ENCODE results near the gene IL3RA. TPM values are rescaled to one million over a fixed set of nuclear protein-coding genes. Genes with fewer than 3 reads are reported as not detected.
"Not testable (repeated sequence)": the region's sequence is repeated elsewhere in the genome, so short reads cannot be mapped to it uniquely, and the experiment has no call there.

The IL3RA gene
- polyA plus RNA-seq, 1 donor from 2014 or later: 0.66 TPM

- Mint-ChIP-seq H3K27ac (peak overlapping the region in 2 of 3 donors; percentile 46 to 78), H3K27me3 (no peaks in the 10 kb centered on the region), H3K36me3 (peaks cover 7% of the 10 kb centered on the region), H3K4me3 (no peak overlapping the region), H3K4me1 (peaks cover 0 to 2% (median 0%) of the 10 kb centered on the region in 3 donors), H3K9me3 (no peaks in the 10 kb centered on the region)
Measured at GRCh38 chrX:1412551-1413161, 76.1 kb downstream of the IL3RA start.

DNA sequence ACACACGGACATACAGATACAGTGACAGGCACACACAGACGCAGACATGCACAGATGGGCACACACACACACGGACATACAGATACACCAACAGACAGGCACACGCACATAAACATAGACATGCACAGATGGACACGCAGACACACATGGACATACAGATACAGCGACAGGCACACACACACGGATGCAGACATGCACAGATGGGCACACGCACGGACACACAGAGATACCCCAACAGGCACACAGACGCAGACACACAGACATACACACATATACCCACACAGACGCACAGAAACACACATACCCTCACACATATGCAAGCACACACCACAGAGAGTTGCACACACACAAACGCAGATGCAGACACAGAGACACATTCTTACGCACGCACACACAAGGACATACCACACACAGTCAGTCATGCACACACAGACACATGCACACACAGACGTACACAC is 79.8 kb downstream of the IL3RA start:
- Mint-ChIP-seq H3K27ac (no peak overlapping the region), H3K4me1 (peaks cover 0 to 5% (median 0%) of the 10 kb centered on the region in 3 donors), H3K4me3 (no peak overlapping the region), H3K9me3 (peaks cover 0 to 3% (median 0%) of the 10 kb centered on the region in 3 donors), H3K36me3 (peaks cover 12% of the 10 kb centered on the region), H3K27me3 (no peaks in the 10 kb centered on the region)

DNA sequence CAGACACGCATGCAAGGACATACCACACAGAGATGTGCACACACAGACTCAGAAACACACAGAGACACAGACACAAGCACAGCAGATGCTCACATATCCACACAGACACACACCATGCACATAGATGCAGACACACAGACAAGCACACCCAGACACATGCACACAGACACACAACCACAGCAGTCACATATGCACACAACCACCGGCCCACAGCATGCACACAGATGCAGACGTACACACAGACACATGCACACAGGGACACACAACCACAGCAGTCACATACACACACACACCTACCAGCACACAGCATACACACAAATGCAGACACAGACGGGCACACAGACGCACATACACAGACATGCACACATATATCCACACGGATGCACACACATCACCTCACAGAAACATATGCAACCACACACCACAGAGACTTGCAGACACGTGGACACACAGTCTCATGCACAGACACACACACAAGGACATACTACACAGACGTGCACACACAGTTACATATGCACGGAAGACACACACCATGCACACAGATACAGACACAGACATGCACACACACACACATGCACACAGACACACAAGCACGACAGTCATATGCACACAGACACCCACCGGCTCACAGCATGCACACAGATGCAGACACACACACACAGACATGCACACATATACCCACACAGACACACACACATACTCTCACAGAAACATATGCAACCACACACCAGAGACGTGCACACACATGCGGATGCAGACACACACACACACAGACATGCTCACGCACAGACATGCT is 80.6 kb downstream of the IL3RA start:
- no peaks in the 10 kb centered on the region for H3K27me3 Mint-ChIP-seq
- no peak overlapping the region for H3K27ac Mint-ChIP-seq
- H3K4me3 Mint-ChIP-seq: no peak overlapping the region
- H3K9me3 Mint-ChIP-seq: peaks cover 0 to 3% (median 3%) of the 10 kb centered on the region in 3 donors
- peaks cover 16% of the 10 kb centered on the region for H3K36me3 Mint-ChIP-seq
- peaks cover 0 to 5% (median 0%) of the 10 kb centered on the region in 3 donors for H3K4me1 Mint-ChIP-seq

DNA sequence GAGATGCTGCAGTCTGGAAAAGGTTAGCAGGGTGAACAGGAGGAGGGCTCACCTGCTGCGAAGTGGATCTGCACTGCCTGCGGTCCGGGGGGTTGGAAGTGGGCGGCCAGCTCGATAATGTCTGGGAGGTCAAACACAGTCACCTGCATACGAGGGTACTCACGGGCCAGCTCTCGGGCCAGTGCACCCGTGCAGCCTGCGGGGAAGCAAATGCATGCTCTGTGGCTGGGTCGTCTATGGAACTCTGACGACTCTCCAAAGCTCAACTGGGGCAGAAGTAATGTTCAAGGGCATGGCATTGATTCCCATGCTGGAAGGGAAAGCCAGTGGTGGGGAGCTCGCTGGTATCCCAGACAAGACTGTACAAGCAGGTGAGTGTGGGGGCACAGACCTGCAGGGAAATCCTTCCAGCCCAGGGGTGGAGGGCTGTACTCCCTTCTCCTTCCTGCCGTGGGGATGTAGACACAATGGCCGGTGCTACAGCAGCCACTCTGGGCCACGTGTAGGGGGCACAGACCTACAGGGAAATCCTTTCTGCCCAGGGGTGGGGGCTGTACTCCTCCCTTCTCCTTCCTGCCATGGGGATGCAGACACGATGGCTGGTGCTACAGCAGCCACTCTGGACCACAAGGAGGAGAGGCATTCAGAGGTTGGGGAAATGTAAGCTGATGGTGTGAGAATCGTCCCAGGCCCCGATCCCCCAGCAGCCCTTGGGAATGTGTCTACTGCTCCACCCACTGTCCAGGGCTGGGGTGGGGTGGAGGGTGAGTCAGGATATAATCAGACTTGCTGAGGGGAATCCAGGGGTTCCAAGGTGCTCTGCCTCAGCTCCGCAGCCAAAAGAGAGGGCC is 81.6 kb downstream of the IL3RA start:
- Mint-ChIP-seq H3K27me3 (no peaks in the 10 kb centered on the region), H3K4me1 (peaks cover 0 to 5% (median 0%) of the 10 kb centered on the region in 3 donors), H3K9me3 (peaks cover 0 to 3% (median 3%) of the 10 kb centered on the region in 3 donors), H3K36me3 (peaks cover 16% of the 10 kb centered on the region), H3K27ac (peak overlapping the region in 1 of 3 donors; percentile 10), H3K4me3 (no peak overlapping the region)

GRCh38 chrX:1418901-1419544 is 82.4 kb downstream of the IL3RA start:
- peaks cover 13% of the 10 kb centered on the region for H3K36me3 Mint-ChIP-seq
- H3K27ac Mint-ChIP-seq: peak overlapping the region in 1 of 3 donors; percentile 10
- peaks cover 0 to 4% (median 0%) of the 10 kb centered on the region in 3 donors for H3K4me1 Mint-ChIP-seq
- no peaks in the 10 kb centered on the region for H3K27me3 Mint-ChIP-seq
- H3K9me3 Mint-ChIP-seq: peaks cover 0 to 3% (median 3%) of the 10 kb centered on the region in 3 donors
- H3K4me3 Mint-ChIP-seq: no peak overlapping the region

- Mint-ChIP-seq H3K4me1 (peaks cover 0 to 4% (median 0%) of the 10 kb centered on the region in 3 donors), H3K27ac (peak overlapping the region in 1 of 3 donors; percentile 30), H3K4me3 (peak overlapping the region in 1 of 4 donors; percentile 48), H3K9me3 (peaks cover 0 to 4% (median 3%) of the 10 kb centered on the region in 3 donors), H3K36me3 (peaks cover 11% of the 10 kb centered on the region), H3K27me3 (no peaks in the 10 kb centered on the region)
Measured at GRCh38 chrX:1419545-1420355, 83.2 kb downstream of the IL3RA start.

- Mint-ChIP-seq H3K27me3 (no peaks in the 10 kb centered on the region), H3K4me1 (peaks cover 0 to 4% (median 0%) of the 10 kb centered on the region in 3 donors), H3K27ac (peak overlapping the region in 1 of 3 donors; percentile 30), H3K4me3 (no peak overlapping the region), H3K9me3 (peaks cover 0 to 4% (median 3%) of the 10 kb centered on the region in 3 donors), H3K36me3 (peaks cover 11% of the 10 kb centered on the region)
Measured at GRCh38 chrX:1420371-1420770, 83.8 kb downstream of the IL3RA start.

GRCh38 chrX:1421433-1422134 is 85.0 kb downstream of the IL3RA start:
- H3K4me3 Mint-ChIP-seq: no peak overlapping the region
- H3K9me3 Mint-ChIP-seq: peaks cover 0 to 4% (median 3%) of the 10 kb centered on the region in 3 donors
- peaks cover 11% of the 10 kb centered on the region for H3K36me3 Mint-ChIP-seq
- H3K27ac Mint-ChIP-seq: no peak overlapping the region
- peaks cover 0 to 4% (median 0%) of the 10 kb centered on the region in 3 donors for H3K4me1 Mint-ChIP-seq
- no peaks in the 10 kb centered on the region for H3K27me3 Mint-ChIP-seq

DNA sequence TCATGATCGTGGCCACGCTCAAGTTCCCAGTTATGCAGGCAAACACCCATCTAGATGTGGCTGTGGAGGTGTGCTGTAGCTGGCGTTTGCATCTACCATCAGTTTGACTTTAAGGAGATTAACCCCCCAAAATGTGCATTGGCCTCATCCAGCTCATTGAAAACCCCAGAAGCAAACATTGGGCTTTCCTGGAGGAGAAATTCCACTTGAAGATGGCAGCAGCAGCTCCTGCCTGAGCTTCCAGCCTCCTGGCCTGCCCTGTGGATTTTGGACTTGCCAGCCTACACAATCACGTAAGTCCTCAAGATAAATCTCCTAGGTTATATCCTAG is 85.5 kb downstream of the IL3RA start:
- peaks cover 0 to 4% (median 3%) of the 10 kb centered on the region in 3 donors for H3K9me3 Mint-ChIP-seq
- no peaks in the 10 kb centered on the region for H3K27me3 Mint-ChIP-seq
- H3K36me3 Mint-ChIP-seq: peaks cover 11% of the 10 kb centered on the region
- no peak overlapping the region for H3K4me3 Mint-ChIP-seq
- H3K27ac Mint-ChIP-seq: no peak overlapping the region
- H3K4me1 Mint-ChIP-seq: peaks cover 0 to 4% (median 0%) of the 10 kb centered on the region in 3 donors

- H3K27ac Mint-ChIP-seq: peak overlapping the region in 1 of 3 donors; percentile 67
- H3K36me3 Mint-ChIP-seq: peaks cover 11% of the 10 kb centered on the region
- H3K4me3 Mint-ChIP-seq: peak overlapping the region in 1 of 4 donors; percentile 27
- no peaks in the 10 kb centered on the region for H3K27me3 Mint-ChIP-seq
- H3K9me3 Mint-ChIP-seq: peaks cover 0 to 4% (median 3%) of the 10 kb centered on the region in 3 donors
- H3K4me1 Mint-ChIP-seq: peaks cover 0 to 4% (median 0%) of the 10 kb centered on the region in 3 donors
Measured at GRCh38 chrX:1423215-1423614, 86.6 kb downstream of the IL3RA start.

- H3K36me3 Mint-ChIP-seq: peaks cover 11% of the 10 kb centered on the region
- H3K9me3 Mint-ChIP-seq: peaks cover 0 to 4% (median 3%) of the 10 kb centered on the region in 3 donors
- H3K4me1 Mint-ChIP-seq: peaks cover 0 to 4% (median 0%) of the 10 kb centered on the region in 3 donors
Measured at GRCh38 chrX:1424147-1424851, 87.7 kb downstream of the IL3RA start.

DNA sequence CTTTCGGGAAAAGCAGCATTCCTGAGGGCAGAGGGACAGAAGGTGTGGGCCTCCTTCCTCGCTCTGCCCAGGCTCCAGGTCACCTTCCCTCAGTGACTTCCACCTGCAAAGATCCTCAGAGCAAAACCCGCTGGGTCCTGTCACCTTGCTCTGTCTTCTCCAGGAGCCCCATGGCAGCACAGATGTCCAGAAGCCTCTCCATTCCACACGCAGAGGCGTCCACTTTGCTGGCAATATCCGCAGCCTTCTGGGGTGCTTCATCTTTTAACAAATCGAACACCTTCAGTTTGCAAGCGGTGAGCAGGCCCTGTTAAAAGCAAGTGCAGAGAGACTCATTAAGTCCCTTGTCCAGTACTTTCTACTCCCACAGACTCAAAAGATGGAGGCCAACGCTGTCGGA is 88.8 kb downstream of the IL3RA start:
- Mint-ChIP-seq H3K36me3 (peaks cover 6% of the 10 kb centered on the region), H3K9me3 (peaks cover 0 to 3% (median 1%) of the 10 kb centered on the region in 3 donors), H3K4me1 (no peaks in the 10 kb centered on the region), H3K4me3 (no peak overlapping the region), H3K27ac (no peak overlapping the region), H3K27me3 (no peaks in the 10 kb centered on the region)

More at GRCh38 chrX:1424147-1424851, 87.7 kb downstream of the IL3RA start:
- H3K4me3 Mint-ChIP-seq: no peak overlapping the region
- peak overlapping the region in 1 of 3 donors; percentile 68 for H3K27ac Mint-ChIP-seq
- H3K27me3 Mint-ChIP-seq: no peaks in the 10 kb centered on the region

GRCh38 chrX:1426321-1426720 is 89.7 kb downstream of the IL3RA start:
- H3K36me3 Mint-ChIP-seq, H3K9me3 Mint-ChIP-seq, H3K27ac Mint-ChIP-seq, H3K4me3 Mint-ChIP-seq, H3K27me3 Mint-ChIP-seq, H3K4me1 Mint-ChIP-seq: not testable (repeated sequence)
